B cell (primary cell): ENCODE measurements around the gene TGFBR3.

Source experiments
- CTCF ChIP-seq: fragments of 200-600 bp; IDR thresholded peaks from one replicate; pipeline ENCODE4 v1.8.0; 2022; ENCODE audit warnings: antibody characterized with exemption, mild to moderate bottlenecking
- EZH2 ChIP-seq: IDR thresholded peaks from 2 replicates; pipeline ENCODE4 v1.6.1; 2012; ENCODE audit warnings: borderline replicate concordance, low read depth, mild to moderate bottlenecking, moderate library complexity, low read length; ENCODE audit not compliant: insufficient read depth, poor library complexity, severe bottlenecking

GRCh38 chr1:91872559-91873081 is 13.3 kb downstream of the TGFBR3 start:
- no peak for TF ChIP-seq CTCF
- TF ChIP-seq EZH2 = no peak
